GM12891 (cell line): ENCODE data around the gene CDK14.
A peak's percentile ranks its signal among the peaks of the same experiment; 100 is the strongest.

ENCODE experiments used
- DNase-seq: peaks from one replicate; pipeline ENCODE4 v3.0.0; 2011; ENCODE audit warnings: low spot score; ENCODE audit not compliant: insufficient read length
- FAIRE-seq: peaks from 2 replicates; lab custom pipeline; 2011; peaks lifted over from hg19 to GRCh38; lab: Jason Lieb, UNC
- PAX5 ChIP-seq: IDR thresholded peaks from 2 replicates; pipeline ENCODE4 v1.6.1; 2011; ENCODE audit warnings: low read length, moderate library complexity, mild to moderate bottlenecking; ENCODE audit not compliant: insufficient read depth, severe bottlenecking
- POLR2A ChIP-seq: IDR thresholded peaks from 2 replicates; pipeline ENCODE4 v1.6.1; 2011; ENCODE audit warnings: low read depth, low read length, control low read depth
- POLR2AphosphoS5 ChIP-seq: IDR thresholded peaks from 2 replicates; pipeline ENCODE4 v1.6.1; 2011; ENCODE audit warnings: low read depth, low read length, control low read depth
- POU2F2 ChIP-seq: IDR thresholded peaks from 2 replicates; pipeline ENCODE4 v1.6.1; 2011; ENCODE audit warnings: low read depth, mild to moderate bottlenecking, control low read depth, low read length, moderate library complexity
- SPI1 ChIP-seq: IDR thresholded peaks from 2 replicates; pipeline ENCODE4 v1.6.1; 2011; ENCODE audit warnings: low read depth, low read length, control low read depth
- TAF1 ChIP-seq: IDR thresholded peaks from 2 replicates; pipeline ENCODE4 v1.6.1; 2011; ENCODE audit warnings: low read depth, low read length, control low read depth

The CDK14 gene

GRCh38 chr7:91089382-91089963, 493.4 kb downstream of the CDK14 start:
- FAIRE-seq = no peak
- no peak for DNase-seq
- TF ChIP-seq PAX5 (no peak), TAF1 (no peak), SPI1 (no peak), POLR2A (no peak), POU2F2 (no peak), POLR2AphosphoS5 (no peak)

- peak; percentile 54 for FAIRE-seq
- DNase-seq = no peak
- TF ChIP-seq PAX5 (no peak), POLR2A (no peak), POLR2AphosphoS5 (no peak), POU2F2 (no peak), SPI1 (no peak), TAF1 (no peak)
Observed at GRCh38 chr7:91090684-91091083, 494.6 kb downstream of the CDK14 start.

- DNase-seq = no peak
- FAIRE-seq = no peak
- TF ChIP-seq TAF1 (no peak), POLR2A (no peak), POU2F2 (no peak), PAX5 (no peak), SPI1 (no peak), POLR2AphosphoS5 (no peak)
Observed at GRCh38 chr7:91091631-91092030, 495.5 kb downstream of the CDK14 start.

GRCh38 chr7:91093181-91093580, 497.1 kb downstream of the CDK14 start:
- TF ChIP-seq TAF1 = no peak
- peak; percentile 41 for TF ChIP-seq SPI1
- peak; percentile 28 for FAIRE-seq
- no peak for DNase-seq

GRCh38 chr7:91098566-91098965, 502.4 kb downstream of the CDK14 start:
- FAIRE-seq = no peak
- DNase-seq = no peak
- TF ChIP-seq TAF1 = no peak
- TF ChIP-seq POLR2A = no peak
- no peak for TF ChIP-seq SPI1
- TF ChIP-seq PAX5 = no peak
- no peak for TF ChIP-seq POLR2AphosphoS5
- TF ChIP-seq POU2F2 = no peak

- FAIRE-seq = no peak
- no peak for TF ChIP-seq TAF1
- no peak for TF ChIP-seq POLR2AphosphoS5
- no peak for TF ChIP-seq SPI1
- no peak for TF ChIP-seq PAX5
- TF ChIP-seq POLR2A = no peak
- no peak for TF ChIP-seq POU2F2
- DNase-seq = no peak
Observed at GRCh38 chr7:91103363-91103762, 507.2 kb downstream of the CDK14 start.

GRCh38 chr7:91107460-91107859, 511.3 kb downstream of the CDK14 start:
- no peak for TF ChIP-seq SPI1
- TF ChIP-seq POU2F2 = no peak
- no peak for TF ChIP-seq PAX5
- no peak for TF ChIP-seq TAF1
- no peak for TF ChIP-seq POLR2A
- no peak for TF ChIP-seq POLR2AphosphoS5
- DNase-seq (no peak), FAIRE-seq (no peak)

GRCh38 chr7:91109200-91109599, 513.1 kb downstream of the CDK14 start:
- FAIRE-seq (no peak), DNase-seq (no peak)
- no peak for TF ChIP-seq POLR2AphosphoS5
- no peak for TF ChIP-seq TAF1
- TF ChIP-seq POLR2A = no peak
- no peak for TF ChIP-seq SPI1

- no peak for DNase-seq
- peak; percentile 16 for FAIRE-seq
- TF ChIP-seq TAF1 (no peak), SPI1 (no peak), POLR2AphosphoS5 (no peak), POU2F2 (no peak), PAX5 (no peak), POLR2A (no peak)
Observed at GRCh38 chr7:91112902-91113341, 516.8 kb downstream of the CDK14 start.

- DNase-seq (no peak), FAIRE-seq (no peak)
- TF ChIP-seq POU2F2 (no peak), SPI1 (no peak), TAF1 (no peak), POLR2A (no peak), POLR2AphosphoS5 (no peak), PAX5 (no peak)
Observed at GRCh38 chr7:91114232-91114631, 518.1 kb downstream of the CDK14 start.

GRCh38 chr7:91126762-91127161, 530.6 kb downstream of the CDK14 start:
- FAIRE-seq (no peak), DNase-seq (no peak)
- TF ChIP-seq POLR2A (no peak), SPI1 (no peak), TAF1 (no peak), POLR2AphosphoS5 (no peak), POU2F2 (no peak), PAX5 (no peak)
